GM19193 (cell line): ENCODE measurements around the gene SYN1.

Source experiments
- POLR2A ChIP-seq: IDR thresholded peaks from 4 replicates; pipeline ENCODE4 v1.6.1; 2011; ENCODE audit not compliant: insufficient read depth, insufficient read length; ENCODE audit errors: extremely low read depth

The SYN1 gene

DNA sequence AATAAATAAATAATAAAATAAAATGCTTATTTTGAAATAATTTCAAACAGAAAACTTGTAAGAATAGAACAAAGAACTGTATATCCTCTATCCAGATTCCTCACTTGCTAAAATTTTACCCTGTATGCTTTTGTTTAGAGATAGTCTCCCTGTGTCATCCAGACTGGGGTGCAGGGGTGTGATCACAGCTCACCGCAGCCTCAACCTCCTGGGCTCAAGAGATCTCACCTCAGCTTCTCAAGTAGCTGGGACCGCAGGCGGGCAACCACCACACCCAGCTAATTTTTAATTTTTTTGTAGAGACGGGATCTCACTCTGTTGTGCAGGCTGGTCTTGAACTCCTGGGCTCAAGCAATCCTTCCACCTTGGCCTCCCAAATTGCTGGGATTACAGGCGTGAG, 76.2 kb downstream of the SYN1 start:
- TF ChIP-seq POLR2A: no peak

GRCh38 chrX:47540754-47541538, 78.7 kb downstream of the SYN1 start:
- no peak for TF ChIP-seq POLR2A

- TF ChIP-seq POLR2A: no peak
Measured at GRCh38 chrX:47539860-47540259, 79.8 kb downstream of the SYN1 start.

- TF ChIP-seq POLR2A: no peak
Measured at GRCh38 chrX:47530049-47530448, 89.6 kb downstream of the SYN1 start.

- TF ChIP-seq POLR2A: no peak
Measured at GRCh38 chrX:47529548-47529947, 90.1 kb downstream of the SYN1 start.

GRCh38 chrX:47523713-47524166, 95.9 kb downstream of the SYN1 start:
- TF ChIP-seq POLR2A: no peak

- TF ChIP-seq POLR2A: no peak
Measured at GRCh38 chrX:47523297-47523696, 96.4 kb downstream of the SYN1 start.
